GM12878 (cell line): ENCODE results near the gene PEX11B. TPM values are rescaled to one million over a fixed set of nuclear protein-coding genes. Genes with fewer than 3 reads are reported as not detected.

Source experiments
- ATAC-seq: fragments of 200-7000 bp; cut with Tn5 transposase; 3 replicates; pipeline ENCODE4 v1.9.1; 2020; ENCODE audit warnings: mild to moderate bottlenecking, moderate library complexity
- BruUV-seq: library from RNA; stranded (reverse); fragments of 400-500 nt; replicated peaks from 2 replicates; lab custom pipeline; 2021; lab: Mats Ljungman, UMichigan
- CTCF ChIA-PET: fragments of 300-600 bp; sonication (Branson Sonifier 250); formaldehyde crosslinking; extraction: SDS; loops from one replicate; lab custom pipeline; 2021; ENCODE audit warnings: inconsistent platforms; lab: Yijun Ruan, JAX
- POLR2A ChIA-PET: fragments of 350-600 bp; formaldehyde crosslinking; extraction: SDS; loops from one replicate; lab custom pipeline; 2021; ENCODE audit warnings: inconsistent platforms; lab: Charles Lee
- RAD21 ChIA-PET: fragments of 300-600 bp; sonication (Branson Sonifier 250); formaldehyde crosslinking; loops from one replicate; lab custom pipeline; 2023; ENCODE audit warnings: antibody characterized with exemption; ENCODE audit not compliant: unreplicated experiment; lab: Charles Lee
- SMC1A ChIA-PET: fragments of 300-600 bp; sonication (Branson Sonifier 250); formaldehyde crosslinking; loops from one replicate; lab custom pipeline; 2023; ENCODE audit not compliant: unreplicated experiment, uncharacterized antibody; lab: Charles Lee
- DNase-seq: peaks from one replicate; pipeline ENCODE4 v3.0.0-alpha.2; 2011; ENCODE audit warnings: low read depth, low spot score
- FAIRE-seq: peaks from 3 replicates; lab custom pipeline; 2011; peaks lifted over from hg19 to GRCh38; lab: Jason Lieb, UNC
- H2AFZ ChIP-seq: 2 replicates; pipeline ENCODE4 v1.6.0; 2011; ENCODE audit warnings: low read depth, low read length, control low read depth; ENCODE audit not compliant: control insufficient read depth
- H3K27ac ChIP-seq: 2 replicates; pipeline ENCODE4 v1.5.1; 2011; ENCODE audit warnings: control low read depth; ENCODE audit not compliant: control insufficient read depth, insufficient read depth
- H3K27me3 ChIP-seq, 2 experiments: replicated peaks in 1 of 2; 2 replicates each; pipeline versions ENCODE4 v1.6.0 to v1.6.1; 2011; ENCODE audit warnings: low read length in 1 of 2; ENCODE audit not compliant: control insufficient read depth in 2 of 2, insufficient read depth in 2 of 2
- H3K36me3 ChIP-seq, 2 experiments: 2 replicates each; pipeline ENCODE4 v1.5.1; 2011; ENCODE audit warnings: low read length in 1 of 2; ENCODE audit not compliant: control insufficient read depth in 2 of 2, insufficient read depth in 2 of 2
- H3K4me1 ChIP-seq: 2 replicates; pipeline ENCODE4 v1.6.1; 2011; ENCODE audit warnings: mild to moderate bottlenecking, low read length, moderate library complexity, mixed read lengths; ENCODE audit not compliant: control insufficient read depth, insufficient read depth
- H3K4me2 ChIP-seq: 2 replicates; pipeline ENCODE4 v1.6.0; 2011; ENCODE audit warnings: control low read depth; ENCODE audit not compliant: control insufficient read depth, insufficient read depth
- H3K4me3 ChIP-seq: fragments of 200-600 bp; sonication (generic); 2 replicates; pipeline ENCODE4 v1.5.1; 2016
- H3K79me2 ChIP-seq: 2 replicates; pipeline ENCODE4 v1.6.0; 2011; ENCODE audit warnings: low read length; ENCODE audit not compliant: control insufficient read depth, insufficient read depth
- H3K9ac ChIP-seq: 2 replicates; pipeline ENCODE4 v1.8.0; 2011; ENCODE audit warnings: low read length, control low read depth, mixed read lengths; ENCODE audit not compliant: control insufficient read depth, insufficient read depth
- H3K9me3 ChIP-seq: replicated peaks from 3 replicates; pipeline ENCODE4 v1.5.1; 2011; ENCODE audit warnings: mild to moderate bottlenecking, low read length; ENCODE audit not compliant: control insufficient read depth, insufficient read depth
- H4K20me1 ChIP-seq: 2 replicates; pipeline ENCODE4 v1.6.0; 2011; ENCODE audit not compliant: control insufficient read depth, insufficient read depth
- CUX1 ChIP-seq: IDR thresholded peaks from 2 replicates; pipeline ENCODE4 v1.6.1; 2012; ENCODE audit warnings: improper control_type of control experiment, low read depth, low read length; ENCODE audit not compliant: insufficient replicate concordance
- FOS ChIP-seq: IDR thresholded peaks from 3 replicates; pipeline ENCODE4 v1.6.1; 2011; ENCODE audit warnings: borderline replicate concordance; ENCODE audit not compliant: insufficient read length; ENCODE audit errors: extremely low read depth
- MLLT1 ChIP-seq: fragments of 450-650 bp; IDR thresholded peaks from 2 replicates; pipeline ENCODE4 v1.6.1; 2016; ENCODE audit warnings: mild to moderate bottlenecking
- NR2F1 ChIP-seq: fragments of 450-650 bp; conservative IDR thresholded peaks from 2 replicates; pipeline ENCODE4 v1.6.1; 2017; ENCODE audit warnings: mild to moderate bottlenecking
- PML ChIP-seq: IDR thresholded peaks from 2 replicates; pipeline ENCODE4 v1.6.1; 2012; ENCODE audit warnings: low read length, inconsistent platforms
- RCOR1 ChIP-seq: conservative IDR thresholded peaks from 2 replicates; pipeline ENCODE4 v1.6.1; 2012; ENCODE audit warnings: low read depth, low read length, improper control_type of control experiment
- RUNX3 ChIP-seq: IDR thresholded peaks from 2 replicates; pipeline ENCODE4 v1.6.1; 2012; ENCODE audit warnings: low read length, inconsistent platforms
- SMAD5 ChIP-seq: IDR thresholded peaks from 2 replicates; pipeline ENCODE4 v1.6.1; 2016; ENCODE audit warnings: antibody characterized with exemption, low read depth
- SPI1 ChIP-seq: IDR thresholded peaks from 2 replicates; pipeline ENCODE4 v1.6.1; 2011; ENCODE audit warnings: low read depth, mild to moderate bottlenecking, low read length, moderate library complexity, borderline replicate concordance; ENCODE audit not compliant: insufficient read depth
- YBX1 ChIP-seq: fragments of 450-650 bp; IDR thresholded peaks from 2 replicates; pipeline ENCODE4 v1.6.1; 2016; ENCODE audit warnings: antibody characterized with exemption
- ZNF24 ChIP-seq: fragments of 450-650 bp; IDR thresholded peaks from 2 replicates; pipeline ENCODE4 v1.6.1; 2017; ENCODE audit warnings: antibody characterized with exemption, mild to moderate bottlenecking
- ZNF384 ChIP-seq: IDR thresholded peaks from 2 replicates; pipeline ENCODE4 v1.6.1; 2012; ENCODE audit warnings: low read depth, mild to moderate bottlenecking, low read length, improper control_type of control experiment, borderline replicate concordance
- ZSCAN29 ChIP-seq: fragments of 450-650 bp; IDR thresholded peaks from 2 replicates; pipeline ENCODE4 v1.6.1; 2017; ENCODE audit warnings: mild to moderate bottlenecking, moderate library complexity
- WGBS: methylation state at CpG from one replicate; pipeline ENCODE4 v1.1.6; 2016; ENCODE audit warnings: low lambda C conversion rate; ENCODE audit not compliant: insufficient replicate concordance, insufficient coverage; ENCODE audit errors: missing lambda C conversion rate; 5-methylcytosine and 5-hydroxymethylcytosine counted together
- in situ Hi-C: fragments of 300-500 bp; cut with MboI; formaldehyde crosslinking; loops from 9 replicates; pipeline ENCODE4 v1.14.3; 2018; ENCODE audit warnings: mixed read lengths
- intact Hi-C: fragments of 100-400 bp; cut with micrococcal nuclease; formaldehyde crosslinking; loops from one replicate; pipeline ENCODE4 v1.14.2; 2022; ENCODE audit not compliant: unreplicated experiment
- polyA plus RNA-seq, 11 experiments: library from polyadenylated mRNA; depleted of rRNA in 4 of 11; unstranded in 6 of 11; stranded (reverse) in 5 of 11; fragments of >200 nt; fragmentation: Nextera tagmentation in 4 of 11; fragmentation: Illumina TruSeq in 1 of 11; extraction: Ambion mirVana in 4 of 11; extraction: Trizol in 1 of 11; gene quantifications; 1 replicate in 1 of 11; 2 replicates in 10 of 11; pipeline versions ENCODE4 v1.2.1 to v1.2.3, GENCODE V29; 2011 to 2016; ENCODE audit warnings: inconsistent platforms in 2 of 11, missing spikeins in 2 of 11, low read depth in 1 of 11
- total RNA-seq, 4 experiments: library from RNA; depleted of rRNA in 3 of 4; stranded (reverse); fragments of >200 nt in 3 of 4; fragmentation: Illumina TruSeq in 1 of 4; extraction: Trizol in 1 of 4; gene quantifications; 2 replicates each; pipeline versions ENCODE4 v1.2.1 to v1.2.3, GENCODE V29; 2013 to 2021
- TF ChIP-seq, protein P1 (sequence below): fragments of 150-350 bp; IDR thresholded peaks from 2 replicates; pipeline ENCODE4 v1.6.1; 2014; ENCODE audit warnings: mild to moderate bottlenecking, low read depth, low read length
- TF ChIP-seq, protein P2 (sequence below): IDR thresholded peaks from 2 replicates; pipeline ENCODE4 v1.6.1; 2012; ENCODE audit warnings: low read depth, low read length, improper control_type of control experiment

PEX11B gene
- total and polyA plus RNA-seq, 10 of the 15 experiments (the other 5 are each of a cell fraction or from before 2014, with no cell fraction given): 24.9 to 129 (median 40.7) TPM

DNA sequence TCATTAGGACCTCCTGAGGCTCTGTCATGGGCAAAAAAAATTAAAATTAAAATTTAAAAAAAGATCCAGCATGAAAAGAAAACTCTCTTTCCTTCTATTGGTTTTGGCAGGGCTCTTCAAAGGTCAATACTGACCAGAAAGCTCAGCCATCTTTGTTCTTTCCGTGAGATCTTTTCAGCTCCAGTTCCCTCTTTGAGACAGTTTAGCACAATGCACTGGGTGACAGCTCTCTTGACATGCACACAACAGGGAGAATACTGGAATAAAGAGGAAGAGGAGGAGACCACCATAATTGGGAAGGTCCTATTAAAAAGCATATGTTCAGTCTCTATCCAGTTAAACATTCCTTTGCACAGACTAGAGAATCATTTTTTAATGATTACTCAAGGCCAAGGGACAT, 33.0 kb upstream of the PEX11B start:
- CTCF ChIA-PET: interaction anchor here (1.1 kb wide), 2 partner anchors 8 to 24 kb away, joined by 3 read pairs; partner anchors contain the start of gene RBM8A
- TF ChIP-seq MLLT1 (no peak), ZNF24 (no peak), RCOR1 (no peak), ZSCAN29 (no peak), NR2F1 (no peak), CUX1 (no peak), FOS (no peak), YBX1 (no peak), RUNX3 (no peak), SMAD5 (no peak), PML (no peak), ZNF384 (no peak), SPI1 (no peak)
- TF ChIP-seq, protein P1, sequence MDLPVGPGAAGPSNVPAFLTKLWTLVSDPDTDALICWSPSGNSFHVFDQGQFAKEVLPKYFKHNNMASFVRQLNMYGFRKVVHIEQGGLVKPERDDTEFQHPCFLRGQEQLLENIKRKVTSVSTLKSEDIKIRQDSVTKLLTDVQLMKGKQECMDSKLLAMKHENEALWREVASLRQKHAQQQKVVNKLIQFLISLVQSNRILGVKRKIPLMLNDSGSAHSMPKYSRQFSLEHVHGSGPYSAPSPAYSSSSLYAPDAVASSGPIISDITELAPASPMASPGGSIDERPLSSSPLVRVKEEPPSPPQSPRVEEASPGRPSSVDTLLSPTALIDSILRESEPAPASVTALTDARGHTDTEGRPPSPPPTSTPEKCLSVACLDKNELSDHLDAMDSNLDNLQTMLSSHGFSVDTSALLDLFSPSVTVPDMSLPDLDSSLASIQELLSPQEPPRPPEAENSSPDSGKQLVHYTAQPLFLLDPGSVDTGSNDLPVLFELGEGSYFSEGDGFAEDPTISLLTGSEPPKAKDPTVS: no peak
- TF ChIP-seq, protein P2, sequence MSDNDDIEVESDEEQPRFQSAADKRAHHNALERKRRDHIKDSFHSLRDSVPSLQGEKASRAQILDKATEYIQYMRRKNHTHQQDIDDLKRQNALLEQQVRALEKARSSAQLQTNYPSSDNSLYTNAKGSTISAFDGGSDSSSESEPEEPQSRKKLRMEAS: no peak

More for the DNA sequence above, 33.0 kb upstream of the PEX11B start:
- SMC1A ChIA-PET: interaction anchor here (0.7 to 1.1 kb wide), 3 partner anchors 8 to 13 kb away, joined by 3 to 4 read pairs (median 3); partner anchors contain the start of genes ANKRD34A and POLR3GL
- RAD21 ChIA-PET: no interaction called here
- H3K4me1 ChIP-seq: no peaks in the 10 kb centered on the region
- POLR2A ChIA-PET: interaction anchor here (1.6 to 2.8 kb wide), 2 partner anchors 13 to 24 kb away, joined by 3 to 10 read pairs; partner anchors contain the start of genes ANKRD34A, POLR3GL and RBM8A
- H3K27me3 ChIP-seq: no peaks in the 10 kb centered on the region
- intact Hi-C loops (no loop called here), in situ Hi-C loops (no loop called here)
- ATAC-seq (no peak), DNase-seq (no peak), FAIRE-seq (no peak)
- H3K4me2 ChIP-seq: no peak overlapping the region
- 100% methylated on average over 1 of the region's 1 CpG for WGBS
- no peaks in the 10 kb centered on the region for H4K20me1 ChIP-seq
- no peaks in the 10 kb centered on the region for H3K9me3 ChIP-seq
- H3K79me2 ChIP-seq: peaks cover 11% of the 10 kb centered on the region
- H3K27ac ChIP-seq: no peak overlapping the region
- no TSS peak for BruUV-seq
- H2AFZ ChIP-seq: no peak overlapping the region
- H3K36me3 ChIP-seq: no peaks in the 10 kb centered on the region; a peak in 1 of 4 replicates
- no peak overlapping the region for H3K4me3 ChIP-seq
- no peak overlapping the region for H3K9ac ChIP-seq
